ENCODE results near the gene PRICKLE4.

The PRICKLE4 gene

GRCh38 chr6:41774841-41775240, 5.7 kb upstream of the PRICKLE4 start:
- DNase-seq: no peak

DNA sequence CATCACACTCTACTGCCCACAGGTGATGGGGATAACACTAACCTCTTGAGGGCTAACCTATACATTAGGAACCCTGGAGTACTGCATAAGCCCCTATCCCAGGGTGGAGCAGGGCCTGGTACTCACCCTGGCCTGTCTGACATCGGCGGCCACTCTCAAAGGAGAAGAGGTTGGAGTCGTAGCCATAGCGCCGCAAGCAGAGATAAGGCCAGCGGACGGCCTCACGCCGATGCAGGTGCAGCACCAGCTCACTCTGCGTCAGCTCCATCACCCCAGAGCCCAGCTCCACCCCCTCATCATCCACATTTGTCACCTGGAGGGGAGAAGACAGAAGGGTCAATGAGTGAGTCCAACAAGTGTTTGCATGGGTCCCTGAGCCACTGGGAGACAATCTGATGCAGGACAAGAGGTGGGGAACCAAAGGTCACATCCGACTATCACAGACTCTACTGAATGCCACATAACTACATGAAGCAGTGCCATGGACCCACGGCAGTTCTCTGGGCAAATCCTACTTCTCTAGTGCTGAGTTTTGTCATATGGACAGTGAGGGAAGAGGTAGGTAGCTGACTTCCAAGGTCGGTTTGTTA, 5.2 kb upstream of the PRICKLE4 start:
- no peak for DNase-seq

- DNase-seq: no peak
Measured at GRCh38 chr6:41777551-41778285, 2.9 kb upstream of the PRICKLE4 start.

DNA sequence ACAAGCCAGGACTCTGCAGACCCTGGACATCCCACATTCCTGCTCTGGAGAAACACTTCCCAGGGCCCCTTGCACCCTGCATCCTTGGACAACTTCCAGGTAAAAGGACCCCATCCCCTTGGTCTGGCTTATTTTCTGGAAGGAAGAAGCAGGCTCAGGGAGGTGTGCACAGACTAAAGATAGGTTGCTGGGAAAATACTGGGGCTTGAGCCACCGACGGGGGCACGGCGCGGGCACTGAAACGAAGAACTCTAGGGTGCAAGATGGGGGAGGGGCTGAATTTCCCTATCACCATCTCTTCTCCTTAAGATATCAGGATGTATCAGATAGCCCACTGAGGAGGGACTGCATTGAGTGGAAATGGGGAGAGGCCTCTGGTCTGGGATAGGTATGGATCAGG, 1.7 kb upstream of the PRICKLE4 start:
- no peak for DNase-seq

DNA sequence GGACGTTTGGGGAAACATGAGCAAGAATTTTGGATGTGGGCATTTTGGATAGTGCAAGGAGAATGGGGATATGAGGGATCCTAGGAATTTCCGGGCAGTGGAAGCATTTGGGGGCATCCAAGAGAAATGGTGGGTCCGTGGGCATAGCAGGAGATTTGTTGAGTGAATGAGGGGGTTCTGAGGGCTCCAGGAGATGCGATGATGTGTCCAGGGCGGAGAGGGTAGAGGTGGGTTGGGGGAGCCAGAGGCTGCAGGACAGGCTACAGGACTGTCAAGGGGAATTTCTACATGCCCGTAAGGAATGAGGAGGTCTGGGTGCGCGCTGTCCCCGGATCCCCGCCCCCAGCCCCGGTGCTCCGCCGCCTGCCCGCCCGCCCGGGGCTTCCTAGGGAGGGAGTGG, 1.2 kb upstream of the PRICKLE4 start:
- DNase-seq: no peak

DNA sequence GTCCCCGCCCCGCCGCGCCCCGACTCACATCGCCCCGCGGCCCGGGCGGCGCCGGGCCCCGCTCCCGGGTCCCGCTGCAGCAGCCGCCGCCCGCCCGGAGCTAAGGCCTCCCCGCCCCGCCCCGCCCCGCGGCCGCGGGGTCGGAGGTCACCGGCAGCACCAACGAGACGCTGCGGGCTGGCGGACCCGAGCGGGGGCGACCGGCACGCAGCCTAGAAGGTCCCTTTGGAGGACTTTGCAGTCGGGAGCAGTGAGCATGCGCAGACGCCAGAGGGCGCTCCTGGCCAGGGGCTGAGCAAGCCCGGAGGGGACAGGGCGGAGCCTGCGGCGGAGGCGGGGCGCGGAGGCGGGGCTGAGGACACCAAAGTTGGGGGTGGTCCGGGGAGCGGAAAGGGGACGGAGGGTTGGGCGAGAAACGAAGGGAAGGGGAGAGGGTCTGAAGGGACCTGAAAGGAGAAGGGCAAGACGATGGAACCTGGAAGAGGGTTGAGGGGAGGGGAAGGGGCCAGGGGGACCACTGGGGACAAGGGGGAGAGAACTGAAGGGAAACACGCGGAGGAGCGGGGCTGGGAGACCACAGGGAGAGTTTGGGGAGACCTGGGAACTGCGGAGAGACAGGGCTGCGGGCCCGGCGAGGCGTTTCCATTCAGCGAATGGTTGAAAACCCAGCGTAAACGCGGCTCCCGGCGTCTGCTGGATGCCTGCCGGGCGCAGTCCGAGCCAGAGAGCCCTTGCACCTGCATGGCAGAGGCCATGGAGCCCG, 613 bp upstream of the PRICKLE4 start, which contains the start of gene FRS3:
Gene FRS3, minus strand, starts transcription at position 113 of the 763 bp plus-strand sequence. CDS start 2,913 bp downstream, outside the sequence.
- DNase-seq: peak; percentile 85

DNA sequence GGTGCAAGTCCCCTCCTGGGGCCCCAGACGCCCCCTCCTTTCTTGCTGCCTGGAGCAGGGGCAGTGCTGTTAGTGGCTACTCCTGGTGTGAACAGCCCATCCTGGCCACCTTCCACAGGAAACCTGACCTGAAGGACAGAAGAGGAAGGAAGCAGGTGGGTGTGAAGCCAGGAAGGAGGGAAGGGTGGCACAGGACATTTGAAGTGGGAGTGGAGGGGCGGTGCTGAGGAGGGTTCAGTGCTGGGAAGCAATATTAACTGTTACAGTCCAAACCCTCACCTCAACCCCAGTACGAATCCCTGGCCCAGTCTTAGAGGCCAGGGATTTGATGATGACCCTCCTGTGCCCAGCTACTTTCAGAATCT, 766 bp downstream of the PRICKLE4 start:
- no peak for DNase-seq

- DNase-seq: no peak
Measured at GRCh38 chr6:41783106-41783780, 2.7 kb downstream of the PRICKLE4 start.

DNA sequence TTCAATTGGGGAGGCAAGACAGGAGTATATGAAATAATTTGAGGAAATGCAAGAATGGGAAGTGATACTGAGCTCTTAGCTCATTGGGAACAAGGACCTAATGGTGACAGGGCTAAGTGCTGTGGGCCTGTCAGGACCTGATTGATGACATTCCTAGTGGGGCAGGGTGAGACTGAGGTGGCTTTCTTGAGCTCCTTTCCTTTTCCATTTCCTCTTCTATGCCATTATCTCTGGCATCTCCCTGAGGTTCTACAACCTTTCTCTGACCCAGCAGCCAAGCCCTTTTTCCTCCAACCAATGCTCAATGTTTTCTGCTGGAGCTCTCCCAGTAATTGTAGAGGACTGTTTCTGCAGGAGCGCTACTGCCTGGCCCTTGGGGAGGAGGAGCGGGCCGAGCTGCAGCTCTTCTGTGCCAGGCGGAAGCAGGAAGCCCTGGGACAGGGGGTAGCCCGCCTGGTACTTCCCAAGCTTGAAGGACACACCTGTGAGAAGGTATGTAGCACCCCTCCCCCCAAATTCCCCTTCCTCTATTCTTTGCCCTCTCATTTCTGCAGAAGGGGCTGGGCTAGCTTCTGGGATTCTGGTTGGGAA, 4.1 kb downstream of the PRICKLE4 start:
- no peak for DNase-seq

GRCh38 chr6:41785254-41785653, 4.7 kb downstream of the PRICKLE4 start:
- DNase-seq: no peak

GRCh38 chr6:41785689-41786450, 5.3 kb downstream of the PRICKLE4 start:
- DNase-seq: peak; percentile 9

- peak; percentile 72 for DNase-seq
Measured at GRCh38 chr6:41786451-41787218, 6.1 kb downstream of the PRICKLE4 start.

DNA sequence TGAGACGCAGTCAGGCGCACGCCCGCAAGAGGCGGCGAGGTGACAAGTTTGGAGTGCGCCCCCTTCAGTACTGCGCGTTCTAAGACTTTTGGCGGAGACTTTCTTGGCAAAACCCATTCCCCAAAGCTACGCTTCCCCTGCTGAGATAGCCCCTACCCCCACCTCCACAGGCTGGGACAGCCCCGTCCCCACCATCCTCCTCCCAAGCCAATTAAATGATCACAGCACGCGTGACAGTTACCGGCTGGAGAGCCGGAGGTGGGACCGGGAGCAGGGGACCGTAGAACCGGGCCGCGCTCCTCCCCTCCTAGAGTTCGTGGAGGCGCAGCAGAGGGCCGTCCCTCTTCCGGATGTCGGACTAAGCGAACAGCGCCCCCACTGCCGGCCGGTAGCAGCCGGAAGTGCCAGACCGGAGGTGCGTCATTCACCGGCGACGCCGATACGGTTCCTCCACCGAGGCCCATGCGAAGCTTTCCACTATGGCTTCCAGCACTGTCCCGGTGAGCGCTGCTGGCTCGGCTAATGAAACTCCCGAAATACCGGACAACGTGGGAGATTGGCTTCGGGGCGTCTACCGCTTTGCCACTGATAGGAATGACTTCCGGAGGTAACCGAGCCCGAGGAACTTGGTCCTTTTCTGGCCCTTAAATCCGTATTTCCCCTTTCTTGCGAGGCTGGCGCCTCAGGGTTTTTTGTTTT, 6.8 kb downstream of the PRICKLE4 start, which contains the start of gene TOMM6:
Gene TOMM6, plus strand, starts transcription at position 476 of the 699 bp plus-strand sequence. Its CDS starts 4 bp downstream, at position 480.
- DNase-seq: peak; percentile 87

- no peak for DNase-seq
Measured at GRCh38 chr6:41789390-41789724, 8.8 kb downstream of the PRICKLE4 start.

- no peak for DNase-seq
Measured at GRCh38 chr6:41790045-41790444, 9.5 kb downstream of the PRICKLE4 start.

GRCh38 chr6:41791305-41791704, 10.7 kb downstream of the PRICKLE4 start:
- DNase-seq: no peak

- no peak for DNase-seq
Measured at GRCh38 chr6:41791984-41792383, 11.4 kb downstream of the PRICKLE4 start.

DNA sequence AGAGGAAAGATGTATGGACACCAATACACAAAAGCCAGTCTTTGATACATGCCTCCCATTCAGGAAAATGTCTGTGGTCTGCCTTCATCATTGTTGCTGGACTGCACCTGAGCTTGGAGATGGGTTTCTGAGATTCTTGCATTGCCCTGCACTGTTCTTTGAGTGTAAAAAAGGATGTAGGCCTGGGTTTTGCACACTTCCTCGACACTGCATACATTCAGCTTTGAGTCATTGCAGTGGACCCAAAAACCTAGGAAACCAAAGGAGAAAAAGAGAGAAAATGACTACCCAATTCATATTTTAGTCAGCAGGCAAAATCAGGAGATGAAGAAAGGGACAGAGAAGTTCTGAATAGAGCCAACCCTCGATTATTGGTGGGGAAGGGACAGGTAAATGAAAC, 15.9 kb downstream of the PRICKLE4 start:
- DNase-seq: no peak

GRCh38 chr6:41798901-41799558, 18.4 kb downstream of the PRICKLE4 start:
- DNase-seq: no peak

DNA sequence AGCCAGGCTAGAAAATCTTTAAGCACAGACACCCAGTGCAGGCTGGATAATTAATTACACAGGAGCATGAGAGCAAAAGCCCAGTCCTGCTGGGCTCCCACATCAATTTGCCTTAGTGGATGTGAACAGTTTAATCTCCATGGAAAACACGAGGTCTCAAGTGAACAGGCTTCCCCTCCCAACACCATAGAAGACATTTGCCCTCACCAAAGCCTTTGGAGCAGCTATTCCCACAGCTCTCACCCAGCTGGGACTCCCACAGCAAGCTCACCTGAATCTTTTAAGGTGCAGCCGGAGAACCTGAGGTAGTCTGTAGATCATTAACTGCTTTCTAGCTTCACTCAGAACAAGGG, 19.0 kb downstream of the PRICKLE4 start:
- DNase-seq: no peak

All from COR-L47 (cell line).